ENCODE data around the gene SLC22A5.

DNA sequence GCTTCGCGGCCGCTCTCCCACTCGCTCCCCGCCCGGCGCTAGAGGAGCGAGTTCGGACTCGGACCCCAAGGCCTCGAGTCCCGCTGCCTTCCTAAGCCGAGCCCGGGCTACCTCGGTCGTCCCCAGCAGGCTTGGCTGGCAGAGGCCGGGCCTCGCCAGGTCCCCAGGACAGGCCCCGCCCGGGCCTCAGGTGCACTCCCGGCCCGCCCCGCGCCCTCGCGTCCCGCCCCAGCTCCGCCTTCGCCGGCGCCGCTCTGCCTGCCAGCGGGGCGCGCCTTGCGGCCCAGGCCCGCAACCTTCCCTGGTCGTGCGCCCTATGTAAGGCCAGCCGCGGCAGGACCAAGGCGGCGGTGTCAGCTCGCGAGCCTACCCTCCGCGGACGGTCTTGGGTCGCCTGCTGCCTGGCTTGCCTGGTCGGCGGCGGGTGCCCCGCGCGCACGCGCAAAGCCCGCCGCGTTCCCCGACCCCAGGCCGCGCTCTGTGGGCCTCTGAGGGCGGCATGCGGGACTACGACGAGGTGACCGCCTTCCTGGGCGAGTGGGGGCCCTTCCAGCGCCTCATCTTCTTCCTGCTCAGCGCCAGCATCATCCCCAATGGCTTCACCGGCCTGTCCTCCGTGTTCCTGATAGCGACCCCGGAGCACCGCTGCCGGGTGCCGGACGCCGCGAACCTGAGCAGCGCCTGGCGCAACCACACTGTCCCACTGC, at the start of gene SLC22A5:
- TF ChIP-seq TAF1 (IDR thresholded peaks at IDR 0.05; ENCODE audit: low read depth): peak; percentile 65
- TF ChIP-seq MAX (IDR thresholded peaks at IDR 0.05): peak; percentile 75
- TF ChIP-seq YY1 (IDR thresholded peaks at IDR 0.05; ENCODE audit: low read depth): no peak
- no peak for TF ChIP-seq REST (IDR thresholded peaks at IDR 0.05; ENCODE audit: low read depth)
- no peak for TF ChIP-seq FOXM1 (IDR thresholded peaks at IDR 0.05; ENCODE audit: borderline replicate concordance, low read depth)
- TF ChIP-seq EP300 (IDR thresholded peaks at IDR 0.05; ENCODE audit: borderline replicate concordance): no peak
